GM21367 (cell line): ENCODE data around the gene DMPK.

Source experiments
- ATAC-seq: cut with Tn5 transposase; IDR thresholded peaks from one replicate; pipeline ENCODE4 v1.9.1; 2021; ENCODE audit not compliant: unreplicated experiment

The DMPK gene

DNA sequence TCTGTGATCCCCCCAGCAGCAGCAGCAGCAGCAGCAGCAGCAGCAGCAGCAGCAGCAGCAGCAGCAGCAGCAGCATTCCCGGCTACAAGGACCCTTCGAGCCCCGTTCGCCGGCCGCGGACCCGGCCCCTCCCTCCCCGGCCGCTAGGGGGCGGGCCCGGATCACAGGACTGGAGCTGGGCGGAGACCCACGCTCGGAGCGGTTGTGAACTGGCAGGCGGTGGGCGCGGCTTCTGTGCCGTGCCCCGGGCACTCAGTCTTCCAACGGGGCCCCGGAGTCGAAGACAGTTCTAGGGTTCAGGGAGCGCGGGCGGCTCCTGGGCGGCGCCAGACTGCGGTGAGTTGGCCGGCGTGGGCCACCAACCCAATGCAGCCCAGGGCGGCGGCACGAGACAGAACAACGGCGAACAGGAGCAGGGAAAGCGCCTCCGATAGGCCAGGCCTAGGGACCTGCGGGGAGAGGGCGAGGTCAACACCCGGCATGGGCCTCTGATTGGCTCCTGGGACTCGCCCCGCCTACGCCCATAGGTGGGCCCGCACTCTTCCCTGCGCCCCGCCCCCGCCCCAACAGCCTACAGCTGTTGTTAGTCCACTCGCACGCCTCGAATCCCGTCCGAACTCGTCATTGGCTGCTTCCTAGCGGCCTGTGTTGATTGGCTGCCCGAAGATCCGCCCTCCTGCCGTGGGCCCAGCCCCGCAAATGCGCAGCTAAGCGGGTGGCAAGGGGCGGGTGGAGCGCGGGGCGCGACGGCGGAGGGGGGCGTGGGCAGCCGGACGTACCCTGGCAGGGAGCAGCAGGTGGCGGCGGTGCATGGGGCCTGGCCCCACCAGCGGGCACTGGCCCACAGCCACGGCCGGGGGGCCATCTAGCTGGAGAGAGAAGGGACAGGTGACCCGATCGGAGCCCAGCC is 11.8 kb downstream of the DMPK start:
- ATAC-seq, result peak; percentile 37

DNA sequence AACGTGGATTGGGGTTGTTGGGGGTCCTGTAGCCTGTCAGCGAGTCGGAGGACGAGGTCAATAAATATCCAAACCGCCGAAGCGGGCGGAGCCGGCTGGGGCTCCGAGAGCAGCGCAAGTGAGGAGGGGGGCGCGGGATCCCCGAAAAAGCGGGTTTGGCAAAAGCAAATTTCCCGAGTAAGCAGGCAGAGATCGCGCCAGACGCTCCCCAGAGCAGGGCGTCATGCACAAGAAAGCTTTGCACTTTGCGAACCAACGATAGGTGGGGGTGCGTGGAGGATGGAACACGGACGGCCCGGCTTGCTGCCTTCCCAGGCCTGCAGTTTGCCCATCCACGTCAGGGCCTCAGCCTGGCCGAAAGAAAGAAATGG is 12.5 kb downstream of the DMPK start:
- ATAC-seq, result no peak

DNA sequence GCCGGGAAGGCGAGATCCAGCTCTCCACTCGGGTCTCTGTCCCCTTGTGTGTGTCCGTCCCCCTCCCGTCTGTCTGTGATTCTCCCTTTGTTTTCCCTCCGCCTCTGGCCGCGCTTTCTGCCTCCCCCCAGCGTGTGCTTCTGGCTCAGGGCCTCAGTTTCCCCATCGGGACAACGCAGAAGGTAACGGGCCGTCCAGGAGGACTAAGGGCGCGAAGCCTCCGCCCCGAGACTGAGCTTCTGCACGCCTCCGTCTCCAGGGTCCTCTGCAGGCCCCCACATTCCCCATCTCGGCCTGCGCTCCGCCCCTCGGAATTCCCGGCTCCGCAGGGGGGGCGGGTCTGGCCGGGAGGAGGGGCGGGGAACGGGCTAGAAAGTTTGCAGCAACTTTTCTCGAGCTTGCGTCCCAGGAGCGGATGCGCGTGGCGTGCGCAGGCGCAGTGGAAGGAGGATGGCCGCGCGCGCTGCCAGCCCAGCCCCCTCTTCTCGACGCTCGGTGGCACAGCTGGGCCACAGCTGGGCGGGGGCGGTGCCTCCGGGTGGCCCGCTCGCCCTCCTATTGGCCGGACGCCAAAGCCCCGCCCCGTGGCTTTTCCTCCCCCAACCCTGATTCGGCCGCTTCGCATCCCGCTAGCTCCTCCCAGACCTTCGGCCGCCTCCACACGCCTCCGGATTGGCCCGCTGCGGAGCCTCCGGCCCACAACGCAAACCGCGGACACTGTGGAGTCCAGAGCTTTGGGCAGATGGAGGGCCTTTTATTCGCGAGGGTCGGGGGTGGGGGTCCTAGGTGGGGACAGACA is 13.1 kb downstream of the DMPK start, which contains the start of gene SIX5:
Gene SIX5, minus strand, starts transcription at position 269 of the 799 bp plus-strand sequence. CDS start 408 bp downstream, outside the sequence.
- peak; percentile 51 for ATAC-seq

GRCh38 chr19:45768655-45768983 is 13.7 kb downstream of the DMPK start:
- ATAC-seq, result no peak

- ATAC-seq, result no peak
These were observed 14.2 kb downstream of the DMPK start for GRCh38 chr19:45767881-45768654.

- no peak for ATAC-seq
These were observed 14.8 kb downstream of the DMPK start for GRCh38 chr19:45767410-45767880.

GRCh38 chr19:45766869-45767346 is 15.4 kb downstream of the DMPK start:
- no peak for ATAC-seq

DNA sequence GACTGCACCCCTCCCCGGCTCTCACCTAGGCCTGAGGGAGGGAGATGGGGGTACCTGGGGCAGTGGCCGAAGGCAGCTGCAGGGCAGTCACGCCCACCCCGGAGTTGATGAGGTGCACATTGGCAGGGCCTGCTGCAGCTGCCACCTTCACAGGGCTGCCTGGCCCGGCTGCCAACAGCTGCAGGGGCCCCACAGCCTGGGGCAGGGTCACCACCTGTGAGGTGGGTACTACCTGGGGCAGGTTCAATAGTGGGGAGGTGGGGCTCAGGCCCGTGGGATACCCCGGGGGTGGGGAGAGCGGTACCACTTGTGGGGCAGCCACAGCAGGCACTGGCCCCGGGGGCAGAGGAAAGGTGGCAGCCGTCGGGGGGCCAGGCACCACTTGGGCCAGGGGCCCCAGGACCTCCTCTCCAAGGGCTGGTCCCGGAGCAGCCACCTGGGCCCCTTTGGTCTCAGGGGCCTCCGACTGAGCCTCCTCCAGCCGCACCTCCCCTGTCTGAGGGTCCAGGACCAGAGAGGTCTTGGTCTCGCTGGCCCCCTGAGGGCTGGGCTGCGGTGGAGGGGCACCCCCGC is 15.9 kb downstream of the DMPK start:
- no peak for ATAC-seq

- no peak for ATAC-seq
These were observed 16.5 kb downstream of the DMPK start for GRCh38 chr19:45765702-45766295.

GRCh38 chr19:45764945-45765701 is 17.2 kb downstream of the DMPK start:
- ATAC-seq, result no peak

GRCh38 chr19:45764475-45764874 is 17.8 kb downstream of the DMPK start:
- no peak for ATAC-seq

DNA sequence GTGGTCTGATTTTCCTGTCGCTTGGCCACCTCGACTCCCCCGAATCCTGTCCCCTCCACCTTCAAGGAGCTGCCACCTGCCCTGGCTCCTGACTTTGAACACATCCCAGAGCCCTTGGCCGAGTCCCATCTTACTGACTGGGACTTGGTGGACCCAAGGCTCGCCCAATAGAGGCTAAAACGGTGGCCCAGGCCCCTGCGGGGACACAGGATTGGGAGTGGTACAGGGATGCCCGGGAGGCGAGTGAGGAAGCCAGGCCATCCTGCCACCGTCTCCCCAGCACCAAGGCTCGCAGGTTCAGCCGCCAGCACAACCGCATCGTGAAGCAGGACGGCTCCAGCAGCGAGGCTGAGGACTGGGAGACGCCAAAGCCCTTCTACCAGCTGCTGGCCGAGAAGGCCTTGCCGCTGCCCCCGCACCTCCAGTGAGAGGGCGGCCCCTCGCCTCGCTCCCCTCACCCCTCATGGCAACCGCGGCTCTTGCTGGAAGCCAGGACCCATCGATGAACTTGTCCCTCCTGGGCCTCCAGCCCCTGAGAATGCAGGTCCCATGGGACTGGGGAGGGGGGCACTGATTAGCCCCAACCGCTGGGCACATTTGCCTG is 18.5 kb downstream of the DMPK start:
- ATAC-seq, result no peak

DNA sequence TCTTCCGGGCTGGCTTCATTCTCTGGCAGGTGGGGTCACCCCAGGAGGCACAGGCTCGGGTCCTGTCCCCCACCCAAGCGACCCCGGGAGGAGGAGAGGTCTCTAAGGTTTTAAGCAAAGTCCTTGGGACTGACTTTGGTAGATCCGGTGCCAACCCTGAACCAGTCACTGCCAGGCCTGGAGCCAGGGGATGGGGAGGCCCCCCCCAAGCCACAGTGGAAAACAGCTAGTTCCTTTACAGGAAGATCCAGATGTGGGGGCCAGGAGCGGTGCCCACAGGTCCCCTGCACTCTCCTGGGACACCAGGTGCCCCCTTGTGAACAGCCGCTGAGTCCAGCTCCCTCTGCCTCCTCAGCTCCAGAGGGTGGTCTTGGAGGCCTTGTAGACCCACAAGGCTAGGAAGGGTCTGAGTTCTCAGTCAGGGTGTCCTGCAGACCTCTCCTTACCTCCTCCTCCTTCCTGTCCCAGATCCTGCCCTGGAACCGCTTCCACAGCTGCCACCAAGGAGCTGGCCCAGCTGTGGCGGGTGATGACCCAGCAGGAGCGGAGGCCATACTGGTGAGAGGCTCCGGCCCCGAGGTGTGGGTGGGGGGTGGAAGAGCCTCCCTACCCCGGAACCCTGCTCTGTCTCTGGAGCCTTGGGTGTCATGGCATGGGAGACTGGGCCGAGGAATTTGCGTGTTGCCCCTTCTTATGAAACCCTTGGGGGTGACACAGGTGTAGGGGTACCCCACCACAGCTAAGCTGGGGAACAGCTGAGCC is 19.2 kb downstream of the DMPK start:
- ATAC-seq, result no peak

- ATAC-seq, result no peak
These were observed 20.6 kb downstream of the DMPK start for GRCh38 chr19:45761714-45762113.

- ATAC-seq, result no peak
These were observed 23.4 kb downstream of the DMPK start for GRCh38 chr19:45758921-45759320.

- ATAC-seq, result no peak
These were observed 24.6 kb downstream of the DMPK start for GRCh38 chr19:45757695-45758094.

DNA sequence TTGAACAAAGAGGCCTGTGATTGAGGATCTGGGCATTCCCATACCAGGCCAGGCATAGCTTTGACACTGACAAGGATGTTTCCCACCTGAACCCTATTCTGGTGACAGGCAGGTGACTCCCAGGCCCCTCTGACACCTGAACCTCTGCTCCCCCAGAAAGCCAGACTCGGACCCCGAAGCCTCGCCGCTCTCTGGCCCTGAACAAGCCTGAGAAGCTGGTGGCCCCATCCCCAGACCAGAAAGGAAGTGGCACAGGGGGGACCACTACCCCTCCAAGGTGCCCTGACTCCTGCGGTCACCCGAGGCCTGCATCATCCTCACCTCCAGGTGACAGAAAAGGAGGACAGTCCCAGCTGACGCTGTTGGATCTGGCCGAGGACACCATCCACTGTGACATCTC is 28.0 kb downstream of the DMPK start:
- no peak for ATAC-seq

GRCh38 chr19:45753548-45753947 is 28.7 kb downstream of the DMPK start:
- ATAC-seq, result no peak
